GM23248 (cell line): Measurements from ENCODE around the gene ANKRD40.

Source experiments
- EZH2 ChIP-seq: fragments of 200-600 bp; sonication (generic); IDR thresholded peaks from 2 replicates; pipeline ENCODE4 v1.6.1; 2018; ENCODE audit warnings: antibody characterized with exemption, mild to moderate bottlenecking; ENCODE audit not compliant: insufficient read depth, poor library complexity, severe bottlenecking
- EZH2phosphoT487 ChIP-seq: fragments of 200-600 bp; sonication (generic); IDR thresholded peaks from 2 replicates; pipeline ENCODE4 v1.6.1; 2018; ENCODE audit warnings: antibody characterized with exemption, moderate library complexity, mild to moderate bottlenecking, low read depth; ENCODE audit not compliant: insufficient read depth

GRCh38 chr17:50675190-50675589 is 32.5 kb downstream of the ANKRD40 start:
- TF ChIP-seq EZH2 (no peak), EZH2phosphoT487 (no peak)
